GM19193 (cell line): ENCODE measurements around the gene POLR3A.

Experiments used
- POLR2A ChIP-seq: IDR thresholded peaks from 4 replicates; pipeline ENCODE4 v1.6.1; 2011; ENCODE audit not compliant: insufficient read depth, insufficient read length; ENCODE audit errors: extremely low read depth

Gene POLR3A

DNA sequence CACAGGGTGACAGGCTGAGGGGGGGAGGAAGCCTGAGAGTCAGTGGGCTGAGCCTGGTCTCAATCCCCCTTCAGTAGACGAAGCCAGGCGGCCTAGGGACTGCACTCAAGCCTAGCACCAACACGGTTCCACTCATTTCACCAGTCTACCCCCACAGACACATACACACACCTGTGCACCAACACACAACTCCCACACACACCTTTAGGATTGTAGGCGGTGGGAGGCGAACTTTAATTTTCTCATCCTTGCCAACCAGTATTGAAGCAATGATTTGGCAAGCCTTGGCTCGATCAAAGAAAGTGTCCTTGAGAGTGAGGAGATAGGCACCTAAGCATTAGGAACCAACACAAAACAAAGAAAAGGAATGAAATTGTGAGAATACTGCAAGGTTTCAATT, 19.7 kb downstream of the POLR3A start:
- TF ChIP-seq POLR2A: no peak

GRCh38 chr10:78007172-78007571, 22.1 kb downstream of the POLR3A start:
- TF ChIP-seq POLR2A: no peak

DNA sequence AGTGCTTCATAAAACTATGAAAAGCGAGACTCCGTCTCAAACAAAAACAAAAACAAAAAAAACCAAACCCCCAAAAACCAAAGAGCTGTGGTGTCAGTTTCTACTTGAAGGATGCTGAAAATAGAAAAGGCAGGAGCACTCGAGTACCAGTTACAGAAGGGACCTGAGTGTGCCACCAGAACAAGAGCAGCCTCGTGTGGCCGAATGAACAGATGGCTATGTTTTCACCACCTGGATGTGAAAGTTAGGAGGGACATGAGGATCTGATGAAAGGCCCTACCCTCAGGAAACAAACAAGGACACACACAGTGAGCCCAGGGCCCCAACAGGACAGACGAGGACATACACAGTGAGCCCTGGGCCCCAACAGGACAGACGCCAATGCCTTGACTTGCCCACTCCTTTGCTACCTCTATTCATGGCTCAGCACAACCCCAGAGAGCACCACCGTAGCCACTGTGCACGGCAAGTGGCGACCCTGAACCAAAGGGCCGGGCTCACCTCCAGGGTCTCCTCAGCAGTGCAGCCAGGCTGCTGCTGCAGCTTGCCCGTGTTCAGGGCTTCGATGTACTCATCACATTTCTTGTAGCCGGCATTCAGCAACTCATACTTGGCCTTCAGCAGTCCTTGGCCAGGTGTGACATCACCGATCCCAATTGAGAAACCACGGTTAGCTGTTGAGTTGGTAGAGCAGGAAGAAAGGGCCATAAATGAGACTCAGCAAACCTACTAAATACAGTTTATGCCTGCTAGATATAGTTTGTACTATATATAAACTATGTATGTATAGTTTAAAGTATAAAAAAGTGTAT, 24.9 kb downstream of the POLR3A start:
- TF ChIP-seq POLR2A: no peak

GRCh38 chr10:78002541-78003288, 26.6 kb downstream of the POLR3A start:
- no peak for TF ChIP-seq POLR2A

GRCh38 chr10:78000956-78001472, 28.3 kb downstream of the POLR3A start:
- TF ChIP-seq POLR2A: no peak

GRCh38 chr10:78000206-78000605, 29.1 kb downstream of the POLR3A start:
- no peak for TF ChIP-seq POLR2A

GRCh38 chr10:77993620-77994019, 35.7 kb downstream of the POLR3A start:
- TF ChIP-seq POLR2A: no peak

DNA sequence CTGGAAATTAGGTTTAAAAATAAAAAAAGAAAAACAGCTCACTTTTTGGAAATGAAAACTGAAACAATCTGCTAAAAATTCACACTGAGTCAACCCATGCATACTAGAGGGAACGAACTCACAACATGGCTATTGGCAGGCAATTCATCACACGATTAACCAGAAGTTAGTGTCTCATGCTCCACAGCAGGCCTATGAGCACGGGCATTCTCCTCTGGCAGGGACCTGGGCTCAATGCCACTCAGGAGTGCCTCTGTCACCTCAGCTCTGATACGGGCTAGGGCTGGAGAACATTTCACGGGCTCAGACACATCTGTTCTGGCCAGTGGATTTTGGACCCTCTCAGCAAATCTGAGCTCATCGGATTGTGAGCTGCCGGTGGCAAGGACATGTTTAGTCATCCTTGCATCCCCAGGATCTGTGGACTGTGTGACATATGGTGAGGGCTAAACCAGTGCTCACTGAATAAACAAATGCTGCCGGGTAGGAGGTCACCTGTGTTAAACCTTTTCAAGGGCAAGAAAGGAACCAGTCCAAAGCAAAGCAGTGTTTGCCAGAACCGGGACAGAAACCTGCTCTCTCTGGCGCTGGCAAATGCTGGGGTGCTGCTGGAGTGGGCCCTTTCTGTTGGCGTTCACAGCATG, 40.1 kb downstream of the POLR3A start:
- TF ChIP-seq POLR2A: no peak

- no peak for TF ChIP-seq POLR2A
Measured at GRCh38 chr10:77987671-77988255, 41.6 kb downstream of the POLR3A start.

GRCh38 chr10:77984986-77985385, 44.3 kb downstream of the POLR3A start:
- TF ChIP-seq POLR2A: no peak

- TF ChIP-seq POLR2A: no peak
Measured at GRCh38 chr10:77983384-77984341, 45.7 kb downstream of the POLR3A start.

DNA sequence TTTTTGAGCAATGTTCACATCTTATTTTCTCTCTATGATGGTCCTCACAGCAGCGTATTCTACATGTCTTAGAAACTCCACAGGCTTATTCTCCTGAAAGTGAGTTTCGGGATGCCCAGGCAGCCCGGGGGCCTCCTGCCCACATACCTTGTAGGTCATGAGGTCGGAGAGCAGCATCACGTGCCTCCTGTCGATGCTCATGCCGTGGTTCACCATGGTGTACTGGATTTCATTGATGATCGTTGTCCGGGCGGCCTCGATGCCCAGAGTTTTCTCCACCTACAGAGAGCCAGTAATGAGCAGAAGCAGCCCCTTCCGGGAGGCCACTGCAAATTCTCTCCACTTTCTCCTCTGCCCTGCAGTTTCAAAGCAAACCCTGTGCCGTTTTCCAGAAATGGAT, 48.0 kb downstream of the POLR3A start:
- no peak for TF ChIP-seq POLR2A

DNA sequence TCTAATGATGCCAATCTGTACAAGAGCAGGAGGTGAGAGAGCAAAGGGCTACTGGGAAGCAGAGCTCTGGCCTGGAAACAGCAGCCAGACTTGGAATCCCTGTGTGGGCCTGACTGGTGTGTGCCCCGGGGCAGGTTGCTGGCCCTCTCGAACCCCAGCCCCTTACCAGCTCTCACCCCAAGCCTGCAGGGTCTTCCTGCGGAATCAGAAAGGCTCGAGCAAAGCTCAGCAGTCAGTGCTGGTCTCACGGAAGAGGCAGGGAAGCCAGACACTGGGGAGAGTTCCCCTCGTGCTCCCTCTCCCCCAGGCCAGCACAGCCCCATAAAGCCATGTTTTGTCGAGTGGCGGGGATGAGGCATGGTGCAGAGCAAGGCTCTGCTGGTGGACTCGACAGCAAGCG, 50.1 kb downstream of the POLR3A start:
- TF ChIP-seq POLR2A: no peak

DNA sequence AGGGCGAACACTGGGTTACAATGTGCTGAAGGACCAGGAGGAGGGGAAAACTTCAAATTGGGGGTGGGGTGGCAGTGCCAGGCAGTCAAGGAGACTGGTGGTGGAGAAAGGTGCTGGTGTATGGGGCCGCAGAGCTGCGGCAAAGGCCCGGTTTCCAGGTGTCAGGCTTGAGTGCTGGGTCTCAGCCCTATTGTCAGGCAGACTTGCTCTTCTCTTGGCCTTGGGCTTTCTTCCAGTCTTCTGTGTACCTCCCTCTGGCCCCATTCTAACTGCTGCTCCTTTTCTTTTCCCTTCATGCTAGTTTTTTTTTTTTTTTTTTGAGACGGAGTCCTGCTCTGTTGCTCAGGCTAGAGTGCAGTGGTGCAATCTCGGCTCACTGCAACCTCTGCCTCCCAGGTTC, 51.0 kb downstream of the POLR3A start:
- no peak for TF ChIP-seq POLR2A
